HG03095 (cell line): Measurements from ENCODE around the gene TMEM258.
A peak's percentile ranks its signal among the peaks of the same experiment; 100 is the strongest.

Experiments used
- ATAC-seq: cut with Tn5 transposase; IDR thresholded peaks from one replicate; pipeline ENCODE4 v1.9.1; 2021; ENCODE audit warnings: moderate library complexity; ENCODE audit not compliant: unreplicated experiment

The TMEM258 gene

DNA sequence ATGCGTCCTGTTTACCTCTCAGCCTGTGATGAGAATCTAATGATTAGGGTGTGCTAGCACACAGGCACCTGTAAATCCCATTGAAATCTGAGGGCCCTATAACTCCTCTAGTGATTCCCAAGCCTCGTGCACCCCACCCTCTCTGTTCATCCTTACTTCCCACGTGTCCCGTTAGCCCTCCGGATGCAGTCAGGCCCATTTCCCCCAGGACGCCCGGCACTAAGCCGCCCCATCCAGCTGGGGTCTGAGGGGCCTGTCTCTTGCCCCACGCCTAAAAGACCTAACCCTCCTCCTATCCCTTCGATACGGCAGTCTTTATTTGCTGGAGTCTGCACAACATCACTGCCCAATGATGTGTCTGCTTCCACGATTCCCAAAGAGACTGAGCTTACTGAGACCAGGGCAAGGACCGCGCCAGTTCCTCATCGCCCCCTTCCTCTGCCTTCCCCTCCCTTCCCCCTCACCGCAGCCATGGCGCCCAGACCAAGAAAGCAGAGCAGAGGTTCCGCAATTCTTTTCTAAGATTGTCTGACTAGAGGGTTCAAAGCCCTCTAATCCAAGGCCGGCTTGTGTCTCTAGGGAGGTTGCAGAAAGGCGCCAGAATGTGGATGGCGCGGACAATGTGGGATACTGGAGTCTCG lies 34.7 kb upstream of the TMEM258 start:
- no peak for ATAC-seq

DNA sequence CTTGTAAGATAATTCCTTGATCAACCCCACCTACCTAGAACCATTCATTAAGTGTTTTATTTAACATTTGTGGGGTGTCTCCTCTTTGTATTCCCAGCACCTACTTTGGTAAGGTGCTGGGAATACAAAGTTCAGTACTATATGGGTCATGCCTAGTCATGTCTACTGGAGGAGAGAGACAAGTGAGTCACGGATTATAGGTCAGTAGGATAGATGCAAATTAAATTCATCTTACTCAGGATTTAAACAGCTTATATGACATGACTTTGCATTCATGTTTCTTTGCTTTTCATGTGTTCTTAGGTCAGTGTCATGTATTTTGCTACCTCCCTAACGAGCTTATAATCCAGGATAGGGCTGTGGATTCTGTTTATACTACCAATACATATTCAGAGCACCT lies 27.8 kb upstream of the TMEM258 start:
- ATAC-seq: no peak

DNA sequence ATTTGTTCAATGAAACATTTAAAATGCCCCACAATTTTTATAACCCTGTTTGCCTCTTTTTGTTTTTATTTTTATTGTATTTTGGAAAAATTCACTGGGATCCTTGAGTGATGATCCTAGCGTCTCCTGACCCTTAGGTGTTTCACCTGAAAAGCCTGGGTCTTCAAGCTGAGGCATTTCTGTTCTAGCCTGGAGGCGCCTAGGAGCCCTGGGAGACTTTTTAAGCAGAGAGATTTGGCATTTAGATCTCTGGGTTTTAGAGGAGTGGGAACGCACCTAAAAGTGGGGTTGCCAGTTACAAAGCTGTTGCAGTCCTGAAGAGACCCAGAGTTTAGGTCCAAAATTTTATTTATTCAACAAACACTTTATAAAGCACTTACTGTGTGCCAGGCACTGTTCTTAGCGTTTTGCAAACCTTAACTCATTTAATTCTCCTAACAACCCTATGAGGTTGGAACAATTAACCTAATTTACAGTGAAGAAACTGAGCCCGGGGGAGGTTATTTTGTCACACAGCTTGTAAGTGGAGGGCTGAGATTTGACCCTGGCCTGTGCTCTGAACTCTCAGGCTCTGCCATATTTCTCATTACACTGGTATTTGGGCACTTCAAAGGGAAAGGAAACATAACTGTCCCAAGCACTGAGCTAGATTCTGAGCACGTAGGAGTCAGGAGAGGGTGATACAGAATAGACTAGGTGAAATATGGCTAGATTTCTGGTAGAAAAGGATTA lies 25.2 kb upstream of the TMEM258 start:
- no peak for ATAC-seq

DNA sequence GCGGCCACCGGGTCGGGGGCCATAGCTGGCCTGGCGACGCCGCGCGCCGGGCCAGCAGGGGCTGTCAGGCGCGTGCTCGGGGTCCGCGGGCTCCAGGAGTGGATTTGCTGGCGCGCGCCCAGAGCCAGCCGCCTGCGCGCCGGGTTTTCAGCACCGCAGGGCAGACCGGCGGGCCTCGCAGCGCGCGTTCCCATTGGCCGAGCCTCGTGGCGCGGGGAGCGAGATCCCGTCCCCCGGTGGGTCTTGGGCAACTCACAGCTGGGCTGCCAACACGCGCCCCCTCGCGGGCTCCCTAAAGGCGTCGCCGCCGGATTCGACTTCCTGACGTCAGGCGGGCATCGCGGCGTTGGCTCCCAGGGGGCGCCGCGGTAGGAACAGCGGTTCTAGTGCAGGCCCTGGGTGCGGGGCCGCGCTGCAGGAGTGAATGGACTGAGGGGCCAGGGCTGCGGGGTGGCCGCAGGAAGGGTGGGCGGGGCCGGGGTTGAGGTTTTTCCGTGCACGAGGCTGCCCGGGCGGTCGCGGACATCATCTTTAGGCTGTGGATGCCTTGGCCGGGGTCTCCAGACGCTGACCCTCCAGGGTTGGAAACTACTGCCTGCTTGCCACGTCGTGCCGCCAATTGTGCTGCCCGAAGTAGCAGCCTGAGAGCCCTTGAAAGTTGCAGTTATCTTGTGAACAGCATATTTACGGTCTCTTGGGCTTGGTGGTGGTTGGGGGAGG lies 24.5 kb upstream of the TMEM258 start, which contains the start of gene FADS1:
Gene FADS1, minus strand, starts transcription at position 268 of the 720 bp plus-strand sequence. Its CDS starts 74 bp downstream, at position 194.
- peak; percentile 42 for ATAC-seq

DNA sequence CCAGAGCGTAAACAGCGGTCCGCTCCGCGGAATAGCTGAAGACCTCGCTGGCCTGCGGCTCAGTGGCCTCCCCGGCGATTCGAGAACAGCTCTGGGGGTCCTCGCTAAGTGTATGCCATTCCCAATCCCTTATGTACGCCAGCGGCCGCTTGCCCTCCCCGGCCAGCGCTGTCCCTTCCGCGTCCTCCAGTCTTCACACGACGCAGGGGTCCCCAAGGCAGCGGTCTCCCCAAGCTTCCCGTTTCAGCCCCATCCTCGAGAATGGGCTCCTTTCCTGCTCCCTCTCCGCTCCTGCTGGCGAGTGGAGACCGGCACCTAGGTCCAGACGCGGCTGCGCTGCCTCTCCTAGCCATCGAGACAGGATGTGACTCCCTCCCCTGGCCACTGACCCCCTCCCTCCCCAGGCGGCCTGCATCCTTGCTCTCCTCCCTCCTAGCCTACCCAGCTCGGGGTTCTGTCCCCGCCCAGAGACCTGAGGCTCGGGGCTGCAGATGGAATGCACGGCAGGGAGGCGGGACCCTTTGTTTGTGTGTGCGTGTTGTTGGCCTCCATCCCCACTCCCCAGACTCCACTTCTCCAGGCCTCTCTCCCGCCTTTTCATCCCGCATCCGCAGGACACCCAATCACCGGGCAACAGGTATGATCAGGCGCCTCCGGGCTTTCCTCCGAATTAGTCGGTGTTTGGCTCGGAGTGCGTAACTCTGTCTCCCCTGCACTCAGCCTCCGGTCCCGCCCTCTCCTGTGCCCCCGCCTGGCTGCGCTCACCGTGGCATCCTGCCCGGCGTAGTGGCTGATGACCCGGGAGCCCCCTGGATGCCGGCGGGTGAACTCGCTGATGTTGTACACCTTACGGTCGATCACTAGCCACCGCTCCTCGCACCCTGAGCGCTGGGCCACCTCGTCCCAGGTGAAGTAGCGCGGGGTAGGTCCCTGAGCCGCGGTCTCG lies 23.7 kb upstream of the TMEM258 start:
- peak; percentile 19 for ATAC-seq

DNA sequence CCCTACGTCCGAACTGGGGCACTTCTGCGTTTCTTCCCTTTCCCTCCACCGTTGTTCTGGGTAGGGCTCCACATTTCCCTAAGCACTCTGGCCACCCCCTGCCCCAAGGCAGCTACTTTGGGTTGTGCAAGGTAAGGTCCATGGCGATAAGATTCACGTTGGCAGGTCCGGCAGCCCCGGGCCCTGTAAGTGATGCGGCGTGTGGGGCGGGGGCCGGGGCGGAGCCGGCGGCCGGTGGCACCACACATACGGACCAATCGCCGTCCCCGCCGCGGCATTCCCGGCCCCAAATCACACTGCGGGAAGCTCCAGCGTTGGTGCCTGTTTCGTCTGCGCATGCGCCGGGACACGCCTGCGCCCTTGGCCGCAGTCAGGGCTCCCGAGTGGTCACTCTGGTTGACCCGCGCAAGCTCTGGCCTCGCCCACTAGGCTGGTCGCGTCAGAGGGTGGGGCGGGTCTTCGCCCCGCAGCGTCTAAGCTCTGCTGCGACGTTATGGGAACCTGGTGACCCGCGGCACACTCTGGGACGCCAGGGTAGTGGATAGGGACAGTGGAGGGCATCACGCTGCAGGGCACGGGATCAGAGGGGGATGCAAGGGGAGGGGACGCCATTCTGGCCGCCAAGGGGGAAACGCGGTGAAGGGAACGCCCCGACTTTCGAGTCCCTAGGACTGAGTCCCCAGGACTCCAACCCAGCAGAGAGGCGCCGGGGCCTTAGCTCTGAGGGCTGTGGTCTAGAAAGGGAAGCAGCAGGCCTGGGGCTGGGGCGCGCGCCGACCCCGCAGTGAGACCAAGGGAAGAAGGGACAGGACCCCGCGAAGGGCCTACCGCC lies 22.8 kb upstream of the TMEM258 start:
- ATAC-seq: peak; percentile 61

DNA sequence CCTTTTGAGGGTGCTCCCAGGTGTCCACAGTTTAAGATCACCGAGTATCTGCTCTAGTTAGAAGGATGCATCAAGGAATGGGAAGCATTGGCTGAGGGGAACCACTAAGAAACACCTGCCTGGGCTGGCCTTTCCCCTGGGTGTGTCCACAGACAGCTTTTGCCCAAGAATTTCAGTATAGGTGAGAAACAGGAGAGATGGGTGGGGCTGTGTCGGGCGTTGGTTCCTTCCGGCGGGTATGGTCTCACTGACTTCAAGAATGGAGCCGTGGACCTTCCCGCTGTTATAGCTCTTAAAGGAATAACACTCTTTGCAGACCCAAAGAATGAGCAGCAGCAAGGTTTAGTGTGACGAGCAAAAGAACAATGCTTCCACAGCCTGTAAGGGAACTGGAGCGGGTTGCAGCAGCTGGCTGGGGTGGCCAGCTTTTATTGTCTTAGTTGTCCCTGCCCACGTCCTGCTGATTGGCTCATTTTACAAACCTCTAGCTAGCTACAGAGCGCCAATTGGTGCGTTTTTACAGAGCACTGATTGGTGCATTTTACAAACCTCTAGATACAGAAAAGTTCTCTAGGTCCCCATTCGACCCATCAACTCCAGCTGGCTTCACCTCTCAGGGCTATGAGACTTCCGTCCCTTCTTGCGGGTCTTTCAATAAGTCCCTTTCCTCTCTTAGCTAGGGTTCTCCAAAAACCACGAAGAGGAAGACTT lies 22.0 kb upstream of the TMEM258 start:
- ATAC-seq: no peak

DNA sequence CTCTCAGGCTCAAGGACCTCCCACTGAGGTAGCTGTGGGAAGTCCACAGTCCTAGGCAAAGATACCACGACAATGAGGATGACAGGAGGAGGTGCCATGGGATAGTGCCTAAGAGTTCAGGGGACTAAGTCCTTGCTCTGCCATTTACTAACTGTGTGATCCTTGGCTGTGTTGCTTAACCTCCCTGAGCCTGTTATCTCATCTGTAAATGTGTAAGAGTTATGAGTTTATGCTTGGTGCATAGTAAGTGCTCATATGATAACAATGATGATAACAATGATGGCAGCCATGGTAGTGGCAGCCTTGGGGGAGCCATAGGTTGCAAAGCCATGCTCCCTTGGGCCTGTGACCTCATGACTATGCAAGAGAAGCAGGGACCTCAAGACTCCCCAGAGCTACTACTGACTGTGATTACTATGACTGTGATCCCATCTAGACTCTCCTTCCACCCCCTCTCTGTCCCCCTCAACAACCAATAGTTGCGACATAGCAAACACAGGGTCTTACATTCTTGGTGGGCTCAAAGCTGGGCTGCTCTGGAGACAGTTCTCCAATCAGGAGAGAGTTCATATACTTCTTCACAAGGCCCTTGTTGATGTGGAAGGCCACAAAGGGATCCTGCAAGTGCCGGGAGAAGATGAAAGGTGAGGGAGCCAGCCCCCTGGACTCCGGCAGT lies 20.5 kb upstream of the TMEM258 start:
- ATAC-seq: no peak

DNA sequence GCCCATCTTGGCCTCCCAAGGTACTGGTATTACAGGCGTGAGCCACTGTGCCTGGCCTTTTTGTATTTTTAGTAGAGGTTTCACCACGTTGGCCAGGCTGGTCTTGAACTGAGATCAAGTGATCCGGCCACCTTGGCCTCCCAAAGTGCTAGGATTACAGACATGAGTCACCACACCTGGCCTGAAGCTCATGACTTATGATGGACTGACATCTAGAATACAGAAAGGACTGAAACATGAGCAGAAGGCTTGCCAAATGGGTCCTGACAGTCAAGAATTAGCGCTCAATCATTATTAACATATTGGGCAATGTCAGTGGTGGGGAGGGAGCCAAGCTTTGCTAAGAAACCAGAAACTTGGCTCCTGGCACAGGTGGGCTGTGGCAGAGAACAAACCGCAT lies 19.4 kb upstream of the TMEM258 start:
- no peak for ATAC-seq

DNA sequence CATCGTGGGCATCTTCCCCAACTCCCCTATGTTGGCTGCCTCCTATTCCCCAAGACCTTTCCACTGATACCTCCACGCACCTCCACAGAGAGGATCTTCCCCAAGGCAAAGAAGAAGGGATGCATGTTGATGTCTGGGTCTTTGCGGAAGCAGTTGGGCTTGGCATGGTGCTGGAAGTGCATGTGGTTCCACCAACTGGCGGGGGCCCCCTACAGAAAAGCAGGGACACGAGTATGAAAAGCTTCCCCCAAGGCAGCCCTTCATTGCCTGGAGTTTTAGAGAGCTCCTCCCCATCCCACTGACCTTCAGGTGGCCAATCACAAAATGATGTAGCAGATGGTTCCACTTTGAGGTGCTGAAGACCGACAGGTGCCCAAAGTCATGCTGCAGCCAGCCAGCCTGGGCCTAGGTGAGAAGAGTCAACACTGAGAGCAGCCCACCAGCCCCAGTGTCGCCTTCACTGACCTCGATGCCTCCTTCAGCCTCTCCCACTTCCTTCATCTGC lies 18.3 kb upstream of the TMEM258 start:
- ATAC-seq: no peak

DNA sequence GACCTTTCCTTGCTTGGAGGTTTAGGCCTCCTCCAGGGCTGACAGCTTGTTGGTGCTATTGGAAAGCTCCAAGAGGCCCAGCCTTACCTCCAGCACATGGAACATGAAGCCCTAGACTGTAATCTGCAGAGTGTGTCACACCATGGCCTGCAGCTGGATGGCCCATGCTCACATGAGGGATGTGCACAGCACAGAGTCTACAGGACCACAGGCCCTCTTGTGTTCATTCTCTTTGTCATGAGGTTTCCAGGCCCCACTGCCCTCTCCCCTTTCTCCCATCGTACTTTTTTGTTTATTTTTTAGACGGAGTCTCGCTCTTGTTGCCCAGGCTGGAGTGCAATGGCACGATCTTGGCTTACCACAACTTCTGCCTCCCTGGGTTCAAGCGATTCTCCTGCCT lies 14.4 kb upstream of the TMEM258 start:
- no peak for ATAC-seq

DNA sequence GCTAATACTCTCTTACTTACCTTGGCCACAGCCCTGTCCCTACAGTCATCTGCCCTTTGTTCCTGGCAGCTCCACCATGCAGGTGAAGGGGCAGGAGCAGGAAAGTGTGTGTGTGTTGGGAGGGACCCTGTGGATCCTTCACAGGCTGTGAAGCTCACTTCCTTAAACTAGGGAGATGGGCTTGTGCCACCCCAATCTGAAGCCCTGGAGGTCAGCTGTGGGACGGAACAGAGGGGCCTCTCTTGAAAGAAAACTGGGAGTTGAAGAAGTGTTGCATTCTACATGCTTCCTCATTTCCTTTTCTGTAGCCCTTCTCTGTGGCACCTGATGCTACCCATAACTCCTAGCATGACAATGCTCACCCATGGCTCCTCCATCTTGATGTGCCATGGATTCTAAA lies 12.7 kb upstream of the TMEM258 start:
- no peak for ATAC-seq

DNA sequence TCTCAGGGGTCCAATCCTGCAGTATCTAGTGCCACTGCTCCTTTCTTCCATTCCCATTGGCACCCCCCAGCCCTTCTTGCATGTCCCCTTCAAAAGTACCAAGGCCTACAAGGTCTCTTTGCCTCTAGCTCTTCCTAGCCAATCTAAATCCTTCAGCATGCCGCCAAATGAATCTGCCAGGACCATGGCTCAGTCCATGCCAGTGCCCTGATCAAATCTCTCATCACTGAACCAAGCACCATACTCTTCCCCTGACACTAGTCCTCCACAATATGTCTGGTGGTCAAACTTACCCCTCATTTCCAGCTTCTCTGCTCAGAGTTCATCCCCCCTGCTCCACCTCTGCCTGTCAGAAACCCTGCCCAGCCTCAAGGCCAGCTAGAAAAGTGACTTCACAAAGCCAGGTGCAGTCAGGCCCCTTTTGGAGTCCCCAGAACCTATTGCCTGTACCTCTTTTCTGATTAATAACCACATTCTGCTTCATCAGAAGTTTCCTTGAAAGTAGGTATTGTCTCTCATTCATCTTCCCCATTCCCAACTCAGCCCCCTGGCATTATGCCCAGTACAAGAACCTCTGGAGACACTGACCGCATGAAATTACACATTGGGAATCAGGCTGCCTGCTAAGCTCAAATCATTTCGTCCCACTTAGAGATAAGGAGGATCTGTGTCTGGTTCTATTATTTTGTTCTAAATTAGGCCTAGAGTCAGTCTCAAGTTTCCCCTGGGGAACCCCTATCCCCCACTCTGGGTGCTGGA lies 11.7 kb upstream of the TMEM258 start:
- no peak for ATAC-seq

DNA sequence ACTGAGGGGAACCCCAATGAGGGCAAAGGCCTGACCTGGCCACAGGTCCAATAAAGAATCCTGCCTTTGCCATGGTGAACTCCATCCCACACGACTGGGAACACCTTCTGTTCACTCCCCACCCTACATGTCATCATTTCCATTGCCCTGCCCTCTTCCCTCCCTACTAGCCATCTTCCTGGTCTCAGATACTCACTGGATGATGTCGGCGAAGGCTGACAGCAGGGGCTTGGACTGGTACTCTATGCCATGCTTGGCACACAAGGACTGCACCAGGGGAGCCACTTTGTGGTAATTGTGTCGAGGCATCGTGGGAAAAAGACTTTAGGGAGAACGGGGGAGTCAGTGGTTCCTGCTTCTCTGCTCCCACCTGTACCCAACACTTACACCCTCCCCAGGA lies 10.2 kb upstream of the TMEM258 start:
- ATAC-seq: no peak

DNA sequence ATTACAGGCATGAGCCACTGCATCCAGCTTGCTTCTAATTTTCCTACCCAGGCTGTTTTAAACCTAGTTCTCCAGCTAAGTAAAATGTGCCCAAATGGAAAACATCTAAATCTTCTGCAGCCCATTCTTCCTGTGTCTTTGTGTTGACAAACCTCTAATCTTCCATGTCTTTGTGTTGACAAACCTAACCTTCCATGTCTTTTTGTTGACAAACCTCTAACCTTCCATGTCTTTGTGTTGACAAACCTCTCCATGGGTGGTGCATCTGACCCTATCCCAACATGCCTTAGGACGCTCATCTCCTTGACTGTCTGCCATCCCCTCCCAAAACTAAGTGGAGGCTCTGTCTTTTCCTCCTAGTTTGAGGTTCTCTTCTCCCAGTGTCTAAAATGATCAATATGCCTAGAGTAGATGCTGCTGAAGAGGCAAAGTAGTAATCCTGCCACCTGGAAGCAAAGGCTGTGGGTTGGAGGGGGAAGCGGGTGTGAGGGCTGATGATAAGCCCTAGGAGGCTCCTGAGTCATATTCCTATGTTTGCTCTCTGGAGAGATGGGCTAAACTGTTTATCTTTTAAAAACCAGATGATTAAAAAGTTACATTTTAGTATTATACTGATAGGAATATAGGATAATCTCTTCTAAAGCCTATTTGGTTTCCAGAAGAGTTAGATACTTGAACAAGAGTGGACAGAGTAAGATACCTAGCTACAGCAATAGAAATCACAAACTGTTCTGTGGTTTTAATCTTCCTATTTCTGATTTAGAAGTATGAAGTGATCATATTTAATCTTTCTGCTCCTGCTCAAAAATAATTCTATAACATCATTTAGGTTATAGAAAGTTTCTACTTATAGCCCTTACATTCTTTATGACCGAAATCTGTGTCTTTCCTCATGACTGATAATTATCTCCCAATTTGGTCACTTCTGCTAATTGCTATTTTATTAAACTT lies 8.2 kb upstream of the TMEM258 start:
- ATAC-seq: no peak

DNA sequence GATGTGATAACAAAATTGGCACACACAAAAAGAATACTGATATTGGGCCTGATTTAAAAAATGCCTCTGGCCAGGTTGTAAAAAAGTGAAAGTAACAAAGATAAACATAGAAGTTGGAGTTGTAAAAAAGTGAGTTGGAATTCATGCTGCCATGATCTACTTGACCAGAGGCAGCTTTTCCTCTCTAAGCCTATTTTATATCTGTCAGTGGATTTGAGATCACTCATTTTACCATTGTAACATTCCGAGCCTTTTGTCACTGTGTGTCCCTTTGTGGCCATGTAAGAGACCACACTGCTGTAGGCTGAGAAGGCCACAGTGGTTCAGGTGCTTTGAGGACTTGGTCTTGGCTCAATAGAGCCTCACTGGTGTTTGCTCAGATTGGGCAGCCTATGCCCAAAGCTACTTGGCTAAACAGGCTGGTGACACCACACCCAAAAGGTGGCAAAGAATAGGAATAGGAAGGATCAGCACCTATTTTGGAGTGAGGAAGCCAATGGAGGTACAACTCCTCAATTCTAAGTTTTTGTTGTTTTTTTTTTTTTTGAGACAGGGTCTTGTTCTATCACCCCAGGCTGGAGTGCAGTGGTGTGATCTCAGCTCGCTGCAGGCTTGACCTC lies 7.4 kb upstream of the TMEM258 start:
- no peak for ATAC-seq
